NCI-H1105 (cell line): ENCODE data around the gene ASPG.

Source experiments
- DNase-seq: peaks from one replicate; lab custom pipeline; 2025; lab: John Stamatoyannopoulos, UW

ASPG gene

GRCh38 chr14:104085032-104085888 is at the start of gene ASPG:
ASPG (plus strand) TSS chr14:104085700; CDS start chr14:104085771, 71 bp downstream.
- no peak for DNase-seq

GRCh38 chr14:104036212-104036611 is 49.3 kb upstream of the ASPG start:
- DNase-seq, result no peak

- DNase-seq, result no peak
Observed at GRCh38 chr14:104037074-104037473, 48.4 kb upstream of the ASPG start.

- no peak for DNase-seq
Observed at GRCh38 chr14:104037903-104038302, 47.6 kb upstream of the ASPG start.

- DNase-seq, result no peak
Observed at GRCh38 chr14:104039214-104039613, 46.3 kb upstream of the ASPG start.

GRCh38 chr14:104040539-104040938 is 45.0 kb upstream of the ASPG start:
- DNase-seq, result no peak

- no peak for DNase-seq
Observed at GRCh38 chr14:104041430-104042104, 43.9 kb upstream of the ASPG start.

- no peak for DNase-seq
Observed at GRCh38 chr14:104044016-104044415, 41.5 kb upstream of the ASPG start.

- no peak for DNase-seq
Observed at GRCh38 chr14:104047761-104048160, 37.7 kb upstream of the ASPG start.

- DNase-seq, result no peak
Observed at GRCh38 chr14:104048758-104049507, 36.6 kb upstream of the ASPG start.

- DNase-seq, result no peak
Observed at GRCh38 chr14:104049576-104050240, 35.8 kb upstream of the ASPG start.

- no peak for DNase-seq
Observed at GRCh38 chr14:104051092-104051813, 34.2 kb upstream of the ASPG start.

- DNase-seq, result no peak
Observed at GRCh38 chr14:104054222-104054905, 31.1 kb upstream of the ASPG start.

- no peak for DNase-seq
Observed at GRCh38 chr14:104062281-104062680, 23.2 kb upstream of the ASPG start.

- no peak for DNase-seq
Observed at GRCh38 chr14:104064003-104064402, 21.5 kb upstream of the ASPG start.

GRCh38 chr14:104066279-104066678 is 19.2 kb upstream of the ASPG start:
- no peak for DNase-seq

GRCh38 chr14:104066719-104067295 is 18.7 kb upstream of the ASPG start:
- no peak for DNase-seq

- no peak for DNase-seq
Observed at GRCh38 chr14:104069541-104069940, 16.0 kb upstream of the ASPG start.

- DNase-seq, result no peak
Observed at GRCh38 chr14:104072586-104072985, 12.9 kb upstream of the ASPG start.

- no peak for DNase-seq
Observed at GRCh38 chr14:104073764-104074163, 11.7 kb upstream of the ASPG start.
